ENCODE data around the gene KIF5A. TPM values are rescaled to one million over a fixed set of nuclear protein-coding genes. Genes with fewer than 3 reads are reported as not detected.
A peak's percentile ranks its signal among the peaks of the same experiment; 100 is the strongest.

The KIF5A gene
- total and polyA plus RNA-seq, 2 of the 4 experiments (the other 2 are of a cell fraction) = 0.15 to 0.18 TPM

DNA sequence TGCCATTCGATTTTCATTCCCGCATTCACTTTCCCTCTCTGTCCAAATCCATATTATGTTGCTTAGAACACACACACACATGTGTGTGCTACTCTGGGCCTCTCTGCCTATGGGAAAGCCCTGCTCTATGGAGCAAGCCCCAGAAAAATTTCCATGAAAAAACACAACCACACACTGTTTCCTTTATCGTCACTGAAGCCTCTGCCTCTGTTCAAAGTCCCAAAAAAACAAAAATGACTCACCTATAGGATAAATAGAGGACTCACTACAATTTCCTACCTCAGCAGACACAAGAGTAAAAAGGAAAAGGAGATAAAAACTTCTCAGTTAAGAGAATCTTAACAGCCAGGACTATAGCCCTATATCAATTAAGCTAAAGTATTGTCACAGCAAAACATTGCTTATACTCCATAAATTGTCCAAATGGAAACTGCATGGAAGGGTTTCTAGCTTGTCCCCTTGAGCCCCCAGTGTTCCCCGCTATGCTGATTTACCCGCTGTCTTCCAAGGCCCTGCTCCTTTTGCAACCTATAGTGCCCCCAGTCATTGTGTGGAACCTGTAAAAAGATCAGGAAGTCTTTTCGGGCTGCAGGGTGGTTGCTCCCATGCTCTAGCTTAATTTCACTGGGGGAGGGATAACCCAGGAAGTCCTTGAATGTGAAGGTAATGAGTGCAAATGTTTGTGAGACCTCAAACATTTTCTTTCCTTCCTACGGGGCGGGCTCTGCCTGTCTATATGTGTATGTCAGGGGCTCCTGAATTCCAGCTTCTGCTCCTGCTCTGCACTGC is 30.0 kb downstream of the KIF5A start:
- no peak for ATAC-seq (ENCODE audit: low read depth)
- no peaks in the 10 kb centered on the region for H4K20me1 ChIP-seq (ENCODE audit: insufficient read depth, low read length)
- ChIA-PET CTCF (no interaction called here), POLR2A (ENCODE audit: unreplicated experiment) (no interaction called here)
- H2BK5ac ChIP-seq (ENCODE audit: low read depth, low read length, poor library complexity, severe bottlenecking) = no peak overlapping the region
- TF ChIP-seq NFE2L2 (IDR thresholded peaks at IDR 0.05; ENCODE audit: low read depth, low read length) (no peak), RAD21 (IDR thresholded peaks at IDR 0.05; ENCODE audit: low read length) (no peak), SMC3 (IDR thresholded peaks at IDR 0.05; ENCODE audit: low read depth, low read length) (no peak), FOS (IDR thresholded peaks at IDR 0.05; ENCODE audit: low read depth, low read length) (no peak), ELK1 (IDR thresholded peaks at IDR 0.05; ENCODE audit: borderline replicate concordance, low read depth, low read length) (no peak), MXI1 (IDR thresholded peaks at IDR 0.05; ENCODE audit: borderline replicate concordance, low read depth, low read length) (no peak), CHD1 (IDR thresholded peaks at IDR 0.05; ENCODE audit: low read depth, low read length) (no peak), MAZ (IDR thresholded peaks at IDR 0.05; ENCODE audit: borderline replicate concordance, low read depth, low read length) (no peak), MAFK (IDR thresholded peaks at IDR 0.05; ENCODE audit: low read depth, low read length) (no peak), POLR2A (IDR thresholded peaks at IDR 0.05; ENCODE audit: low read depth, low read length) (no peak), RFX5 (IDR thresholded peaks at IDR 0.05; ENCODE audit: low read depth, low read length) (no peak), RCOR1 (IDR thresholded peaks at IDR 0.05; ENCODE audit: insufficient replicate concordance, low read length) (no peak), BHLHE40 (IDR thresholded peaks at IDR 0.05; ENCODE audit: low read depth, low read length) (no peak)
- TF ChIP-seq, protein P1, sequence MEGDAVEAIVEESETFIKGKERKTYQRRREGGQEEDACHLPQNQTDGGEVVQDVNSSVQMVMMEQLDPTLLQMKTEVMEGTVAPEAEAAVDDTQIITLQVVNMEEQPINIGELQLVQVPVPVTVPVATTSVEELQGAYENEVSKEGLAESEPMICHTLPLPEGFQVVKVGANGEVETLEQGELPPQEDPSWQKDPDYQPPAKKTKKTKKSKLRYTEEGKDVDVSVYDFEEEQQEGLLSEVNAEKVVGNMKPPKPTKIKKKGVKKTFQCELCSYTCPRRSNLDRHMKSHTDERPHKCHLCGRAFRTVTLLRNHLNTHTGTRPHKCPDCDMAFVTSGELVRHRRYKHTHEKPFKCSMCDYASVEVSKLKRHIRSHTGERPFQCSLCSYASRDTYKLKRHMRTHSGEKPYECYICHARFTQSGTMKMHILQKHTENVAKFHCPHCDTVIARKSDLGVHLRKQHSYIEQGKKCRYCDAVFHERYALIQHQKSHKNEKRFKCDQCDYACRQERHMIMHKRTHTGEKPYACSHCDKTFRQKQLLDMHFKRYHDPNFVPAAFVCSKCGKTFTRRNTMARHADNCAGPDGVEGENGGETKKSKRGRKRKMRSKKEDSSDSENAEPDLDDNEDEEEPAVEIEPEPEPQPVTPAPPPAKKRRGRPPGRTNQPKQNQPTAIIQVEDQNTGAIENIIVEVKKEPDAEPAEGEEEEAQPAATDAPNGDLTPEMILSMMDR (conservative IDR thresholded peaks at IDR 0.05; ENCODE audit: low read depth, low read length) = no peak
- TF ChIP-seq, protein P2, sequence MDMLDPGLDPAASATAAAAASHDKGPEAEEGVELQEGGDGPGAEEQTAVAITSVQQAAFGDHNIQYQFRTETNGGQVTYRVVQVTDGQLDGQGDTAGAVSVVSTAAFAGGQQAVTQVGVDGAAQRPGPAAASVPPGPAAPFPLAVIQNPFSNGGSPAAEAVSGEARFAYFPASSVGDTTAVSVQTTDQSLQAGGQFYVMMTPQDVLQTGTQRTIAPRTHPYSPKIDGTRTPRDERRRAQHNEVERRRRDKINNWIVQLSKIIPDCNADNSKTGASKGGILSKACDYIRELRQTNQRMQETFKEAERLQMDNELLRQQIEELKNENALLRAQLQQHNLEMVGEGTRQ (IDR thresholded peaks at IDR 0.05; ENCODE audit: low read depth, low read length) = no peak
- in situ Hi-C loops (cut with MboI; ENCODE audit: low sequenced_read_pairs) = loop anchor here (5.0 to 10.0 kb wide), 2 partner anchors 42 to 155 kb away; partner anchors contain the start of gene AGAP2
- no peaks in the 10 kb centered on the region for H3K9me1 ChIP-seq (ENCODE audit: insufficient read depth, low read length)
- H3K27me3 ChIP-seq (ENCODE audit: control insufficient read depth, insufficient read depth, low read length) = peaks cover 25% of the 10 kb centered on the region
- H4K91ac ChIP-seq (ENCODE audit: insufficient read depth, low read depth, low read length) = no peak overlapping the region
- no TSS peak for BruUV-seq (replicated peaks)
- H4K5ac ChIP-seq (ENCODE audit: low read depth, low read length) = no peak overlapping the region
- no peak overlapping the region for H3K56ac ChIP-seq (ENCODE audit: extremely low read depth, insufficient read depth, low read length)
- H3K36me3 ChIP-seq (ENCODE audit: control insufficient read depth, insufficient read depth, low read length) = no peaks in the 10 kb centered on the region
- no peak overlapping the region for H2BK120ac ChIP-seq (ENCODE audit: low read depth, low read length)
- H3K4ac ChIP-seq (ENCODE audit: low read depth, low read length) = no peak overlapping the region
- dilution Hi-C loops (cut with HindIII; ENCODE audit: low sequenced_read_pairs, unreplicated experiment) = no loop called here
- H3K9ac ChIP-seq (ENCODE audit: low read depth, low read length) = no peak overlapping the region
- H2AK9ac ChIP-seq (replicated peaks; ENCODE audit: low read depth, low read length, poor library complexity) = no peak overlapping the region
- H2BK15ac ChIP-seq (ENCODE audit: low read depth, low read length) = no peak overlapping the region
- no peak overlapping the region for H3K23ac ChIP-seq (ENCODE audit: low read depth, low read length)
- WGBS, 2 experiments (ENCODE audit: extremely low coverage in 2 of 2, insufficient read length in 1 of 2) = 100% methylated on average over 1 of the region's 8 CpGs; no CpG with 5 or more reads in 1 of the 2 experiments
- H3K4me2 ChIP-seq (ENCODE audit: low read depth, low read length) = no peak overlapping the region
- H2AK5ac ChIP-seq (ENCODE audit: low read depth, low read length) = no peak overlapping the region
- H2BK20ac ChIP-seq (ENCODE audit: low read depth, low read length) = no peak overlapping the region
- peak; percentile 24 for DNase-seq
- no peak overlapping the region for H3K4me3 ChIP-seq (ENCODE audit: insufficient read depth, low read depth, low read length)
- no peak overlapping the region for H2AFZ ChIP-seq (replicated peaks; ENCODE audit: low read length, poor library complexity)
- no peaks in the 10 kb centered on the region for H3K4me1 ChIP-seq (ENCODE audit: control insufficient read depth, insufficient read depth, low read length)
- H3K14ac ChIP-seq (replicated peaks; ENCODE audit: low read depth, low read length) = no peak overlapping the region
- no peak overlapping the region for H4K8ac ChIP-seq (ENCODE audit: low read depth in 2 of 2, low read length in 2 of 2)
- intact Hi-C loops (cut with micrococcal nuclease) = loop anchor here (5.0 kb wide), 1 partner anchor 157 kb away; the partner anchor contains the start of gene AGAP2
- no peaks in the 10 kb centered on the region for H3K9me3 ChIP-seq (ENCODE audit: control insufficient read depth, insufficient read depth, low read length)
- no peak overlapping the region for H3K27ac ChIP-seq (ENCODE audit: insufficient read depth, low read length)
- H3K18ac ChIP-seq (ENCODE audit: low read depth, low read length) = no peak overlapping the region
- H3K79me1 ChIP-seq (ENCODE audit: low read depth in 1 of 2, low read length in 2 of 2) = no peaks in the 10 kb centered on the region
